ENCODE data around the gene EPS8. TPM values are rescaled to one million over a fixed set of nuclear protein-coding genes. Genes with fewer than 3 reads are reported as not detected.

The EPS8 gene
- total RNA-seq, 1 experiment from 2014 or later: 32.0 TPM

DNA sequence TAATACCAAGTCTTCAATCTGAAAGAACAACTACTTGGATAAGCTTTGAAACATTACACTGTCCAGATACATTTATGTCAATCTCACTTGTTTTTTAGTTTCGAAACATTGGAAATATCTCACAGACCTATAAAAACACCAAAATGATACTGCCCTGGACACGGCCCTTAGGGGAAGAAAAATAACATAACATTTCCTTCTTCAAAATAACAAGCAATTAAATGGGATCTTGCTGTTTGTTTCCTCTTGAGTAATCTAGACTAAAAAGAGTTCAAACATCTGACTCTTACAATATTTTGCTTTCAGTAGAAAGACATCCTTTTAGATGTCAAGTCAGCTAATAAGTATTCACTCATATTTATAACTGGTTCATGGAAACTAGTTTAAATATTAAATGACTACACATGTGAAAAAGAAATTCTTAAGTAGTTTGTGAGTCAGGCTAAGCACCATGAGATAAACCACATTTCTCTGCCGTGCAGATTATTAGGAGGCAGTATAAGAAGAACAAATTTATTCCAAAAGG lies 87.5 kb downstream of the EPS8 start:
- intact Hi-C loops (cut with micrococcal nuclease; ENCODE audit: unreplicated experiment) (no loop called here), in situ Hi-C loops (cut with HindIII; ENCODE audit: low pct_unique_long_range_greater_than_20kb, low sequenced_read_pairs) (no loop called here)
- no peaks in the 10 kb centered on the region for H3K9me3 ChIP-seq (ENCODE audit: control insufficient read depth, insufficient read depth, low read depth, low read length)
- POLR2A ChIA-PET: no interaction called here
- H3K4me3 ChIP-seq (ENCODE audit: low read depth in 2 of 2, low read length in 2 of 2): no peak overlapping the region
- peak overlapping the region; percentile 44; the same call in 1 of the 2 replicates for H3K27ac ChIP-seq (ENCODE audit: low read length)
- DNase-seq (ENCODE audit: low read depth, low spot score): no peak
- no peak for ATAC-seq
- BruUV-seq (replicated peaks): no TSS peak
- TF ChIP-seq TCF7L2 (IDR thresholded peaks at IDR 0.05; ENCODE audit: low read depth, low read length) (no peak), SIN3A (IDR thresholded peaks at IDR 0.05; ENCODE audit: borderline replicate concordance, insufficient read depth, low read depth, low read length) (no peak), POLR2AphosphoS5 (IDR thresholded peaks at IDR 0.05; ENCODE audit: low read depth, low read length) (no peak)
- TF ChIP-seq, protein P1, sequence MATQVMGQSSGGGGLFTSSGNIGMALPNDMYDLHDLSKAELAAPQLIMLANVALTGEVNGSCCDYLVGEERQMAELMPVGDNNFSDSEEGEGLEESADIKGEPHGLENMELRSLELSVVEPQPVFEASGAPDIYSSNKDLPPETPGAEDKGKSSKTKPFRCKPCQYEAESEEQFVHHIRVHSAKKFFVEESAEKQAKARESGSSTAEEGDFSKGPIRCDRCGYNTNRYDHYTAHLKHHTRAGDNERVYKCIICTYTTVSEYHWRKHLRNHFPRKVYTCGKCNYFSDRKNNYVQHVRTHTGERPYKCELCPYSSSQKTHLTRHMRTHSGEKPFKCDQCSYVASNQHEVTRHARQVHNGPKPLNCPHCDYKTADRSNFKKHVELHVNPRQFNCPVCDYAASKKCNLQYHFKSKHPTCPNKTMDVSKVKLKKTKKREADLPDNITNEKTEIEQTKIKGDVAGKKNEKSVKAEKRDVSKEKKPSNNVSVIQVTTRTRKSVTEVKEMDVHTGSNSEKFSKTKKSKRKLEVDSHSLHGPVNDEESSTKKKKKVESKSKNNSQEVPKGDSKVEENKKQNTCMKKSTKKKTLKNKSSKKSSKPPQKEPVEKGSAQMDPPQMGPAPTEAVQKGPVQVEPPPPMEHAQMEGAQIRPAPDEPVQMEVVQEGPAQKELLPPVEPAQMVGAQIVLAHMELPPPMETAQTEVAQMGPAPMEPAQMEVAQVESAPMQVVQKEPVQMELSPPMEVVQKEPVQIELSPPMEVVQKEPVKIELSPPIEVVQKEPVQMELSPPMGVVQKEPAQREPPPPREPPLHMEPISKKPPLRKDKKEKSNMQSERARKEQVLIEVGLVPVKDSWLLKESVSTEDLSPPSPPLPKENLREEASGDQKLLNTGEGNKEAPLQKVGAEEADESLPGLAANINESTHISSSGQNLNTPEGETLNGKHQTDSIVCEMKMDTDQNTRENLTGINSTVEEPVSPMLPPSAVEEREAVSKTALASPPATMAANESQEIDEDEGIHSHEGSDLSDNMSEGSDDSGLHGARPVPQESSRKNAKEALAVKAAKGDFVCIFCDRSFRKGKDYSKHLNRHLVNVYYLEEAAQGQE (IDR thresholded peaks at IDR 0.05; ENCODE audit: insufficient read depth in 1 of 2, low read depth in 2 of 2, low read length in 1 of 2): no peak
- TF ChIP-seq, protein P2, sequence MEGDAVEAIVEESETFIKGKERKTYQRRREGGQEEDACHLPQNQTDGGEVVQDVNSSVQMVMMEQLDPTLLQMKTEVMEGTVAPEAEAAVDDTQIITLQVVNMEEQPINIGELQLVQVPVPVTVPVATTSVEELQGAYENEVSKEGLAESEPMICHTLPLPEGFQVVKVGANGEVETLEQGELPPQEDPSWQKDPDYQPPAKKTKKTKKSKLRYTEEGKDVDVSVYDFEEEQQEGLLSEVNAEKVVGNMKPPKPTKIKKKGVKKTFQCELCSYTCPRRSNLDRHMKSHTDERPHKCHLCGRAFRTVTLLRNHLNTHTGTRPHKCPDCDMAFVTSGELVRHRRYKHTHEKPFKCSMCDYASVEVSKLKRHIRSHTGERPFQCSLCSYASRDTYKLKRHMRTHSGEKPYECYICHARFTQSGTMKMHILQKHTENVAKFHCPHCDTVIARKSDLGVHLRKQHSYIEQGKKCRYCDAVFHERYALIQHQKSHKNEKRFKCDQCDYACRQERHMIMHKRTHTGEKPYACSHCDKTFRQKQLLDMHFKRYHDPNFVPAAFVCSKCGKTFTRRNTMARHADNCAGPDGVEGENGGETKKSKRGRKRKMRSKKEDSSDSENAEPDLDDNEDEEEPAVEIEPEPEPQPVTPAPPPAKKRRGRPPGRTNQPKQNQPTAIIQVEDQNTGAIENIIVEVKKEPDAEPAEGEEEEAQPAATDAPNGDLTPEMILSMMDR (IDR thresholded peaks at IDR 0.05): no peak
- no peaks in the 10 kb centered on the region for H3K27me3 ChIP-seq (ENCODE audit: control insufficient read depth, insufficient read depth, low read length)
- peaks cover 28% of the 10 kb centered on the region for H3K4me1 ChIP-seq (ENCODE audit: control insufficient read depth, insufficient read depth, low read length)
- CTCF ChIA-PET: no interaction called here
- no peaks in the 10 kb centered on the region for H3K36me3 ChIP-seq (ENCODE audit: control insufficient read depth, insufficient read depth, low read length)

DNA sequence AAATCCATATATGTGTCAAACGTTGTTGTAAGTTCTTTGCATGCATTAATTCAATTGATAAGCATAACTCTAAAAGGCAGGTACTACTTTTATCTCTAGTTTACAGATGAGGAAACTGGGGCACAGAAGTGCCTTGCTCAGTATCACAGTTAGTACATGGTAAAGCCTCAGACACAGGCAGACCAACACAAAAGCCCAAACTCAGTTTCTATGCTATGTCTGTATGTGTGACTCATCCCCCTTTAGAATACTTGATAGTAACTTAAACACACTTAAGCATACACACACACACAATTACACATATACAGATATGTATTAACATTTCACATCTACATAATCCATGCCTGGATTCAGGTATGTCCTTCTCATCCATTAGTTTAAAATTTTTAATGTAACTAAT lies 88.0 kb downstream of the EPS8 start:
- Histone ChIP-seq H3K27ac (ENCODE audit: low read length) (peak overlapping the region; percentile 44; the same call in 1 of the 2 replicates), H3K4me1 (ENCODE audit: control insufficient read depth, insufficient read depth, low read length) (peaks cover 28% of the 10 kb centered on the region), H3K4me3 (ENCODE audit: low read depth in 2 of 2, low read length in 2 of 2) (no peak overlapping the region), H3K36me3 (ENCODE audit: control insufficient read depth, insufficient read depth, low read length) (no peaks in the 10 kb centered on the region), H3K9me3 (ENCODE audit: control insufficient read depth, insufficient read depth, low read depth, low read length) (no peaks in the 10 kb centered on the region), H3K27me3 (ENCODE audit: control insufficient read depth, insufficient read depth, low read length) (no peaks in the 10 kb centered on the region)
- ChIA-PET POLR2A (no interaction called here), CTCF (no interaction called here)
- intact Hi-C loops (cut with micrococcal nuclease; ENCODE audit: unreplicated experiment): no loop called here
- in situ Hi-C loops (cut with HindIII; ENCODE audit: low pct_unique_long_range_greater_than_20kb, low sequenced_read_pairs): no loop called here
- DNase-seq (ENCODE audit: low read depth, low spot score) (no peak), ATAC-seq (0 out of 2 replicates have a peak, but pooled peaks have one; percentile 55)
- TF ChIP-seq POLR2AphosphoS5 (IDR thresholded peaks at IDR 0.05; ENCODE audit: low read depth, low read length): no peak
- TF ChIP-seq SIN3A (IDR thresholded peaks at IDR 0.05; ENCODE audit: borderline replicate concordance, insufficient read depth, low read depth, low read length): no peak
- no peak for TF ChIP-seq TCF7L2 (IDR thresholded peaks at IDR 0.05; ENCODE audit: low read depth, low read length)
- TF ChIP-seq, protein P1 (IDR thresholded peaks at IDR 0.05; ENCODE audit: insufficient read depth in 1 of 2, low read depth in 2 of 2, low read length in 1 of 2): no peak
- TF ChIP-seq, protein P2 (IDR thresholded peaks at IDR 0.05): no peak
- BruUV-seq (replicated peaks): no TSS peak
